GM12878 (cell line): ENCODE results near the gene BEST1.

Experiments used
- CTCF ChIP-seq, 3 experiments: IDR thresholded peaks in 2 of 3; conservative IDR thresholded peaks in 1 of 3; 2 replicates each; pipeline ENCODE4 v1.5.1; 2011; ENCODE audit warnings: low read depth in 3 of 3, low read length in 3 of 3, mild to moderate bottlenecking in 3 of 3, control low read depth in 2 of 3, moderate library complexity in 2 of 3, inconsistent platforms in 1 of 3, mixed read lengths in 1 of 3; ENCODE audit not compliant: control insufficient read depth in 2 of 3, insufficient read depth in 1 of 3; ENCODE audit errors: extremely low read depth in 1 of 3
- EGR1 ChIP-seq, 2 experiments: IDR thresholded peaks; 1 replicate in 1 of 2; 2 replicates in 1 of 2; pipeline ENCODE4 v1.6.1; 2011 to 2012; ENCODE audit warnings: low read depth in 2 of 2, low read length in 2 of 2, borderline replicate concordance in 1 of 2, mild to moderate bottlenecking in 1 of 2, moderate library complexity in 1 of 2
- FOXM1 ChIP-seq: IDR thresholded peaks from 2 replicates; pipeline ENCODE4 v1.6.1; 2012; ENCODE audit warnings: low read depth, mild to moderate bottlenecking, inconsistent platforms, low read length, moderate library complexity
- HDAC2 ChIP-seq: fragments of 200-600 bp; sonication (generic); IDR thresholded peaks from 2 replicates; pipeline ENCODE4 v1.6.1; 2017
- PRDM15 ChIP-seq: fragments of 450-650 bp; formaldehyde crosslinking; IDR thresholded peaks from 2 replicates; pipeline ENCODE4 v1.4.0; 2020; ENCODE audit warnings: mild to moderate bottlenecking, moderate library complexity
- RCOR1 ChIP-seq: conservative IDR thresholded peaks from 2 replicates; pipeline ENCODE4 v1.6.1; 2012; ENCODE audit warnings: low read depth, low read length, improper control_type of control experiment
- SMC3 ChIP-seq: IDR thresholded peaks from 2 replicates; pipeline ENCODE4 v1.6.1; 2011; ENCODE audit warnings: low read length, improper control_type of control experiment, borderline replicate concordance
- TAF1 ChIP-seq: IDR thresholded peaks from 2 replicates; pipeline ENCODE4 v1.6.1; 2011; ENCODE audit warnings: mild to moderate bottlenecking, low read depth, low read length, borderline replicate concordance

GRCh38 chr11:61911701-61912529 lies 38.2 kb upstream of the BEST1 start:
- TF ChIP-seq RCOR1 (no peak), PRDM15 (CRISPR knock-in tag) (no peak), CTCF (IDR thresholded peaks at IDR 0.05 in 2 of 3, conservative IDR thresholded peaks at IDR 0.05 in 1 of 3; ENCODE audit: control insufficient read depth in 2 of 3, extremely low read depth in 1 of 3, insufficient read depth in 1 of 3, low read depth in 3 of 3, low read length in 3 of 3) (no peak), EGR1 (IDR thresholded peaks at IDR 0.05; ENCODE audit: borderline replicate concordance in 1 of 2, low read depth in 2 of 2, low read length in 2 of 2) (no peak), TAF1 (no peak), SMC3 (no peak), FOXM1 (no peak), HDAC2 (no peak)
